GM18861 (cell line): ENCODE results near the gene SNUPN.

Experiments used
- ATAC-seq: cut with Tn5 transposase; IDR thresholded peaks from one replicate; pipeline ENCODE4 v1.9.1; 2021; ENCODE audit not compliant: unreplicated experiment

SNUPN gene

DNA sequence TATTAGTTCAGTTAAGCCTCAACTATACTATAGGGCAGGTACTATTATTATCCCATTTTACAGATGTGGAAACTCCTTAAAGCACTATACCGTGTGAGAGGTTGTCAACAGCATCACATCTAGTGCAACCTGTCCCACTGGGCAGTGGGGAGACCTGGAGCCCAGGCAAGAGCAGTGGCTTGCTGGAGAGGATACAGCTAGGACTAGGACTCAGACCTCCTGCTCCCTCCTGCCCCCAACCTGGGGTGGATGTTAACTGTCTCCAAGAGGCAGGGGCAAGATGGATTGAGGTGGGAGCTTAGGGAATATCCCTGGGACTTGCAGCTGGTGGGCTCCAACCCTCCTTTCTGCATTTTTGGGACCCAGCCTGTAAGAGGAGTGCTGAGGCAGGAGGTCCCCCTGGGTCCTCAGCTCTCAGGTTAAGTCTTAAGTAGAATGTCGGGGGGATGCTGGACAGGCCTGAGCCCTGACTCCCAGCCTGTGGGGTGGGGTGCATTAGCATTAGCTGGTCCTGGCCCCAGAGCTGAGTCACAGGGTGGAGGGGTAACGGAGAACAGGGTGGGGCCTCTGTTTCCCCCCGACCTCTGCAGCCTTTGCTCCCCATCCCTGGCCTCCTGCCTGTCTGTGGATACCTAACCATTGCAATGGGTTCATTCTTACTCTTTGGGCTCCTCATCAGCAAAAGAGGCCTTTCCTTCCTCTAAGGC lies 28.8 kb upstream of the SNUPN start:
- ATAC-seq, result no peak

DNA sequence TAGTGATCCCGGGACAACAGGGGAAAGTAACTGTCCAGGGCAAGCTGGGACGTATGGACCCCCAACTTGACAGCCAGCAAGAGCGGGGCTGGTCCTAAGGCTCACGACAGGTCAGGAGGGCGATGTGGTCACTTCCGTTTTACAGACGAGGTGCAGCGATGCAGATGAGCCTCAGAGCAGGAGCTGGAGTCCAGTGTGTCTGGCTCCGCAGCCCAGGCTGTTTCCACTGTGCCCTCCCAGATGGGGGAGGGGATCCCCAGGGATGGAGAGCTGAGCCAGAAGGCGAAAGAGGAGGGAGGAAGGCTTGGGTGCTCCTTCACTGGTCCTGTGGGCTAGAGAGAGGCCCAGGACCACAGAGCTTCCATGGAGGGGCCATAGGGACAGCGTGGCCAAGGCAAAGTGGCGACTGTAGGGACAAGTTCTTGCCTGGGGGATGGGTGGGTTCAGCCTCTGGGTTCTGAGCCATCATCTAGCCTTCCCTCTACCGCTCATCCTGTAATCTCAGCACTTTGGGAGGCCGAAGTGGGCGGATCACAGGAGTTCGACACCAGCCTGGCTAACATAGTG lies 27.9 kb upstream of the SNUPN start:
- ATAC-seq, result no peak

GRCh38 chr15:75651810-75652543 lies 26.5 kb upstream of the SNUPN start:
- ATAC-seq, result no peak

GRCh38 chr15:75650908-75651809 lies 25.6 kb upstream of the SNUPN start:
- no peak for ATAC-seq

GRCh38 chr15:75649848-75650247 lies 24.3 kb upstream of the SNUPN start:
- ATAC-seq, result no peak

DNA sequence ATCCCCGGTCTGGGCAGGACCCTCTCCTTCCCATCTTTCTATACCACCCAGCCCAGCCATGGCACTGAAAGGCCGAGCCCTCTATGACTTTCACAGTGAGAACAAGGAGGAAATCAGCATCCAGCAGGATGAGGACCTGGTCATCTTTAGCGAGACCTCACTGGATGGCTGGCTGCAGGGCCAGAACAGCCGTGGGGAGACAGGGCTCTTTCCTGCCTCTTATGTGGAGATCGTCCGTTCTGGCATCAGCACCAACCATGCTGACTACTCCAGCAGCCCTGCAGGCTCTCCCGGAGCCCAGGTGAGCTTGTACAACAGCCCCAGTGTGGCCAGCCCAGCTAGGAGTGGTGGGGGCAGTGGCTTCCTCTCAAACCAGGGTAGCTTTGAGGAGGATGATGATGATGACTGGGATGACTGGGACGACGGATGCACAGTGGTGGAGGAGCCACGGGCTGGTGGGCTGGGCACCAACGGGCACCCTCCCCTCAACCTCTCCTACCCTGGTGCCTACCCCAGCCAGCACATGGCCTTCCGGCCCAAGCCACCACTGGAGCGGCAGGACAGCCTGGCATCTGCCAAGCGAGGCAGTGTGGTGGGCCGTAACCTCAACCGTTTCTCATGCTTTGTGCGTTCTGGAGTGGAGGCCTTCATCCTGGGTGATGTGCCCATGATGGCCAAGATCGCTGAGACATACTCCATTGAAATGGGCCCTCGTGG lies 23.7 kb upstream of the SNUPN start:
- no peak for ATAC-seq

DNA sequence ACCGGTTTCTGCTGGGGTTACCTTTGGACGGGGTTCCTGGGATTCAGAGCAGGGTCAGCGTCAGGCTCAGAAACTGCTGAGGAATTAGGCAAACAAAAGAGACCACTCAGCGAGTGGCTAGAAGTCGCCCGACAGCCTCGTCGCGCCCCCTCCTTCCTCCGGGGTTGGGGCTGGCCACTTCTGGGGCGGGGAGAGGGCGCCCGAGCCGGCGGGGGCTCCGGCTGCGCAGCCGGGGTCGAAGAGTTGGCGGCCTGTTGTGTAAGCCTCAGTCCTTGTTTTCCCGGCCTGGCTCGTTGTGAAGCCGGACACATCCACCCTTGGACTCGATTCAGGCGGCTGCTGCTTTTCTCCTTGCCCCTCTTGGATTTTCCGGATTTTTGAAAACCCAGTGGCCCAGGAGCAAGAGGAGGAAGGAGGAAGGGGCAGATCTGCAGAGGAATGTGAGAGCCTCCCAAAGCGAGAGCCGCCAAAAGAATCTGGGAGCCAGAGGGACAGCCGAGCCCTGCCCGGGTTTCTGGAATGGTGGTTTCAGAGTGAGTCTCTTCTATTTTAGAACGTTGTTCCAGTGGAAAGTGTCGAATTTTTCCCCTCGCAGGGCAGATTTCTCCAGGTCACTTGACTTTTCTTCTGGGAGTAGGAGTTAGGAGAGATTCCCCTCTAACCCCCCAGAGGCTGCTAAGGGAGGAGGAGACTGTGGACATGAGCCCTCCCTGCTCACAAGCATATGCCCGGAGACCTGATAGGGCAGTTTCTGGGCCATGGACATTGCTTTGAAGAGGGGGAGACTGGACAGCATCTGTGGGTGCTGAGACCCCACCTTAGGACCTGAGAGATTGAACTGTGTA lies 22.9 kb upstream of the SNUPN start:
- no peak for ATAC-seq

DNA sequence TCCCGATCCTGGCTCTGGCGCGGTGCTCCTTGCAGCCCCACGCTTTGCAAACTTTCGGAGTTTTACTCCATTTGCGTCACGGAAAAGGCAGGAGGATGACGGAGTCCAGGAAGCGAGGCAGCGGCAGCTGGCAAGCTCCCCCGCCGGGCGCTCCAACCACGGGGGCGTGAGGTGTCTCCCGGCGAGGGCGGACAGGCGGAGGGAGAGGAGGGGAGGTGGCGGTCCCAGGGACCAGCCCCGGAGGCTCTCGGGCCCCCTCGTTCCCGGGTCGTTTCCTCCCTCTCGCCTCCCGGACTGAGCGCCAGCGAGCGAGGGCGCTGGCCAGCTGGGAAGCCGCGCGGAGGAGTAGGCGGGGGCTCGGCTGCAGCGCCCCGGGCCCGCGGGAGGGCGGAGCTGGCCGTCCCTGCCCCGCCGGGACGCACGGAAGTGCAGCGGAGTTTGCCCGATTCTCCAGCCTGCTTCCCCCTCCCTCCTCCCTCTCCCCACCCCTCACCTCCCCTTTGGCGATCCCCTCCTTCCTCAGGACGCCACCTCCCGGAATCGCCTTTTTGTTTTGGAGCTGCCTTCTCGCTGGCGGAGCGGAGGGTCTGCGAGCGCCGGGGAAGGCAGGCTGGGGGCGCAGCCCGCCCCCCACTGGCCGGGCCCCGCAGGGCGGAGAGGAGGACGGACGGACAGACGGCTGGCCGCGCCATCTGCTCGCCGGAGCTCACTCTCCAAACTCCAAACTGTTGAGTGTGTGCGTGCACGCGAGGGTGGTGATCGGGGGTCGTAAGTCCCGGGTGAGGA lies 22.0 kb upstream of the SNUPN start, which contains the start of gene SNX33:
TSS of gene SNX33 (plus strand) at position 543 of the 786 bp plus-strand sequence. CDS start 1,191 bp downstream, outside the sequence.
- no peak for ATAC-seq

DNA sequence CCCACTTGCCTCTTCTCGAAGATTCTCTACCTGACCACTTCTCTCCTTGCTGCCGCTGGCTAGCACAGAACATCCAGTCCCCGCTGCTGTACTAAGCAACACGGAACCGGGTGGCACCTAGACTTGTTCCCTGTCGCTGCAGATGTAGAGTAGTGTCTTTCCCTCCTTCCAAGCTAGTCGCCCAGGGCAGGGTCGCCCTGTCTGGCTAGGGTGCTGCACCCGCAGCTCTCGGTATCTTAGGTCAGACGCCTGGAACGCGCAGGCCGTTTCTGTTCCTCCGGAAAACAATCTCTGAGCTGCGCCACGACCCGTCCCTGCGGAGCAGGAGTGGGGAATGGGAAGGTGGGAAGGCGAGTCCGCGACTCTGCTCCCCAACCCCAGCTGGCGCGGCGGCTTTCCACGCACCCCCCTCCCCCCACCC lies 21.4 kb upstream of the SNUPN start:
- ATAC-seq, result no peak

DNA sequence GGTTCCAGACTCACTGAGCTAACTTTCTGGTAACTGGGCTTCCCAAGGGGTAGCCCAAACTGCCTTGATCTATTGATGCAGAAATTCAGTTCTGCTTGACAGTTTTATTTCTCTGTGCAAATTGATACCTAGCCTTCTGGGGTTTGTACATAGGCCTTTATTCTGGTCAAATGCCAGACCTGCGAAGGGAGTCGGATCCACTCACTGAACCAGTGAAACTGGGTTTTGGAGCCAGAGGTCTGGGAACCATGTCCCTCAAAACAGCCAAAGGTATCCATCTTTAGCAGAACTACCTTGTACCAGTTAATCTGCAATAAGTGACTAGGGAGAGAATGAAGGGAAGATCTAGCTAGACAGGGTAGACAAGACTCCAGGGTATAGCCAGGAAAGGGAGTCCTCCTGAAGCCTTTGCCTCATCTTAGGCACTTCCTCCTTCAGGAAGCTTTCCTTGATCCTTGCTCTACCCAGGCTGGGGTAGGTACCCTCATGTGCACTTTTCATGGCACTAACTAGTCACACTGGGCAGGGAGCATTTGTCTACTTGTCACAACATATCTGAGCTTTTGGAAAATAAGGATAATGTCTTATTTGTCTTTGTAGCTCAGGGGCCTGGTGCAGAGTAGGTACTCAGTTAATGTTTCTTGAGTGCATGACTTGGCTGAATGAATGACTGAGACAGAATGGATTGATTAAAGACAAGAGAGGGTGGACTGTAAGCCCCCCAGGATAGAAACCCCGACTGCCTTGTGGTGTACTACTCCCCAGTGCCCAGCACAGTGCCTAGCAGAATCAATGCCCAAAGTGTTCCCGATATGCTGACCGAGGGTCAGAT lies 20.8 kb upstream of the SNUPN start:
- no peak for ATAC-seq

GRCh38 chr15:75644376-75644775 lies 18.9 kb upstream of the SNUPN start:
- ATAC-seq, result no peak

- ATAC-seq, result no peak
These were observed 16.1 kb upstream of the SNUPN start for GRCh38 chr15:75641603-75642002.

- ATAC-seq, result no peak
These were observed 15.6 kb upstream of the SNUPN start for GRCh38 chr15:75641179-75641503.

GRCh38 chr15:75640483-75641178 lies 15.1 kb upstream of the SNUPN start:
- peak; percentile 21 for ATAC-seq

DNA sequence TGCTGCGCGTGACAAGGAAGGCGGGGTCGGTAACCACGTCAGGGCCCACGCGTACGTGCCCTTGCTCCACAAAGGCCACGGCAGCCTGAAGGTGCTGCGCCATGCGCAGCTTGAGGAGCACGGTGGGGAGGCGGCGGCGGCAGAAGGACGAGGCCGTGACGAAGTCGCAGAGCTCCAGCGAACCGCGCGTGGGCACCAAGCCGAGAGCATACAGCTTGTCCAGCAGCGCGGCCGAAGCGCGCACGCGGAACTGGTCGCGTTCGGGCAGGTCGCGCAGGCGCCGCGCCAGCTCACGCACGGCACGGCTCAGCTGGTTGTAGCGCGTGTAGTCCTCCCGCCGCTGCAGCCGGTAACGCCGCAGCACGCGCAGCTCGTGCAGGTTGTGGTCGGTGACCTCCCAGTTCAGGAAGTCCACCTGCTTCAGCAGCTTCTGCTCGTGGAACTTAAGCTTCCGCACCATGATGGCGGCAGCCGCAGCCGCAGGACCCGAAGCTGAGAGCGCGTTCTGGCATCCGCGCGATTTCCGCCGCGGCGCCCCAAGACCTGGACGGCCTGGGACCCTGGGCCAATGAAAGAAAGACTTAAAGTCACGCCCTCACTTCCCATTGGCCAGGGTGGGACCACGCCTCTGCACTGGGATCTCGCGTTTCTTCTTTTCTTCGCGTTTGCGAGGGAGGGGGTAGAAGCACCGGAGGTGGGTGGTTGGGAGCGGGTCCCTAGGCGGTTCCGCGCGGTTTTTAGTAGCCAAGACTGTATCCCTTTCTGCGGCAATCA lies 14.4 kb upstream of the SNUPN start, which contains the start of gene IMP3:
TSS of gene IMP3 (minus strand) at position 516 of the 774 bp plus-strand sequence. CDS start at position 460, 56 bp downstream.
- ATAC-seq, result peak; percentile 78

GRCh38 chr15:75639191-75639708 lies 13.7 kb upstream of the SNUPN start:
- no peak for ATAC-seq
